ENCODE measurements around the gene P4HA1.

The P4HA1 gene

GRCh38 chr10:72976886-72977285 lies 119.8 kb downstream of the P4HA1 start:
- no peak for DNase-seq (ENCODE audit: low spot score)

All from COLO829 (cell line).